ENCODE measurements around the gene BMAL2. TPM values are rescaled to one million over a fixed set of nuclear protein-coding genes. Genes with fewer than 3 reads are reported as not detected.

BMAL2 gene
- total RNA-seq, 1 experiment from 2014 or later, result 16.2 TPM

DNA sequence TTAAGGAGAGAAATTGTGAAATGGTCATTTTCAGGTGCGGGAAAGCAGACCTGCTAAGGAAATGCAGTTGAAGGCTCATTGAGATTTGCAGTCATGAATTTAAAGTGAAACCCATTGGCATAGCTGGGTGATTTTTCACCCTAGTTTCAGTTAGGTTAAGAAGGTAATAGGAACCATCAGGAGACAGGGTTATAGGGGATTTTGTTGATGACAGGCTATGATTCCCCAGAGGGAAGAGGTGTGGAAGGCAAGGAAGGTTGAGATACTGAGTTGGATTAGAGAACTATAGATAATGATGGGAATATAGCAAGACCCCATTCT is 22.7 kb upstream of the BMAL2 start:
- Mint-ChIP-seq H3K27me3 (ENCODE audit: low read depth) (no peaks in the 10 kb centered on the region), H3K9me3 (no peaks in the 10 kb centered on the region), H3K4me1 (no peaks in the 10 kb centered on the region), H3K4me3 (no peak overlapping the region), H3K36me3 (peaks cover 29% of the 10 kb centered on the region), H3K27ac (no peak overlapping the region)
- POLR2A ChIA-PET, result no interaction called here
- CTCF ChIA-PET, result no interaction called here
- TF ChIP-seq, protein P1, sequence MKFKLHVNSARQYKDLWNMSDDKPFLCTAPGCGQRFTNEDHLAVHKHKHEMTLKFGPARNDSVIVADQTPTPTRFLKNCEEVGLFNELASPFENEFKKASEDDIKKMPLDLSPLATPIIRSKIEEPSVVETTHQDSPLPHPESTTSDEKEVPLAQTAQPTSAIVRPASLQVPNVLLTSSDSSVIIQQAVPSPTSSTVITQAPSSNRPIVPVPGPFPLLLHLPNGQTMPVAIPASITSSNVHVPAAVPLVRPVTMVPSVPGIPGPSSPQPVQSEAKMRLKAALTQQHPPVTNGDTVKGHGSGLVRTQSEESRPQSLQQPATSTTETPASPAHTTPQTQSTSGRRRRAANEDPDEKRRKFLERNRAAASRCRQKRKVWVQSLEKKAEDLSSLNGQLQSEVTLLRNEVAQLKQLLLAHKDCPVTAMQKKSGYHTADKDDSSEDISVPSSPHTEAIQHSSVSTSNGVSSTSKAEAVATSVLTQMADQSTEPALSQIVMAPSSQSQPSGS (CRISPR knock-in tag; IDR thresholded peaks at IDR 0.05; ENCODE audit: borderline replicate concordance, low read depth), result no peak
- TF ChIP-seq, protein P2, sequence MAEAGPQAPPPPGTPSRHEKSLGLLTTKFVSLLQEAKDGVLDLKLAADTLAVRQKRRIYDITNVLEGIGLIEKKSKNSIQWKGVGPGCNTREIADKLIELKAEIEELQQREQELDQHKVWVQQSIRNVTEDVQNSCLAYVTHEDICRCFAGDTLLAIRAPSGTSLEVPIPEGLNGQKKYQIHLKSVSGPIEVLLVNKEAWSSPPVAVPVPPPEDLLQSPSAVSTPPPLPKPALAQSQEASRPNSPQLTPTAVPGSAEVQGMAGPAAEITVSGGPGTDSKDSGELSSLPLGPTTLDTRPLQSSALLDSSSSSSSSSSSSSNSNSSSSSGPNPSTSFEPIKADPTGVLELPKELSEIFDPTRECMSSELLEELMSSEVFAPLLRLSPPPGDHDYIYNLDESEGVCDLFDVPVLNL (CRISPR knock-in tag; IDR thresholded peaks at IDR 0.05; ENCODE audit: borderline replicate concordance, low read depth), result no peak
- no peak for TF ChIP-seq CBFB (CRISPR knock-in tag; IDR thresholded peaks at IDR 0.05; ENCODE audit: low read depth)
- no peak for TF ChIP-seq ZNF219 (CRISPR knock-in tag; IDR thresholded peaks at IDR 0.05; ENCODE audit: borderline replicate concordance)
- TF ChIP-seq HMGA2 (CRISPR knock-in tag; IDR thresholded peaks at IDR 0.05), result no peak
- no peak for TF ChIP-seq GABPB1 (CRISPR knock-in tag; IDR thresholded peaks at IDR 0.05)
- TF ChIP-seq KAT7 (CRISPR knock-in tag; IDR thresholded peaks at IDR 0.05; ENCODE audit: borderline replicate concordance), result no peak
- TF ChIP-seq, protein P3, sequence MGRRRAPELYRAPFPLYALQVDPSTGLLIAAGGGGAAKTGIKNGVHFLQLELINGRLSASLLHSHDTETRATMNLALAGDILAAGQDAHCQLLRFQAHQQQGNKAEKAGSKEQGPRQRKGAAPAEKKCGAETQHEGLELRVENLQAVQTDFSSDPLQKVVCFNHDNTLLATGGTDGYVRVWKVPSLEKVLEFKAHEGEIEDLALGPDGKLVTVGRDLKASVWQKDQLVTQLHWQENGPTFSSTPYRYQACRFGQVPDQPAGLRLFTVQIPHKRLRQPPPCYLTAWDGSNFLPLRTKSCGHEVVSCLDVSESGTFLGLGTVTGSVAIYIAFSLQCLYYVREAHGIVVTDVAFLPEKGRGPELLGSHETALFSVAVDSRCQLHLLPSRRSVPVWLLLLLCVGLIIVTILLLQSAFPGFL (CRISPR knock-in tag; IDR thresholded peaks at IDR 0.05; ENCODE audit: borderline replicate concordance), result no peak
- TF ChIP-seq MYBL2 (CRISPR knock-in tag; IDR thresholded peaks at IDR 0.05), result no peak
- TF ChIP-seq ELF4 (CRISPR knock-in tag; IDR thresholded peaks at IDR 0.05; ENCODE audit: low read depth), result no peak
- no peak for TF ChIP-seq FOXK1 (CRISPR knock-in tag; IDR thresholded peaks at IDR 0.05)
- no peak for TF ChIP-seq RELA (CRISPR knock-in tag; IDR thresholded peaks at IDR 0.05; ENCODE audit: borderline replicate concordance)
- ATAC-seq, result no peak
- DNase-seq (ENCODE audit: low spot score), result no peak

DNA sequence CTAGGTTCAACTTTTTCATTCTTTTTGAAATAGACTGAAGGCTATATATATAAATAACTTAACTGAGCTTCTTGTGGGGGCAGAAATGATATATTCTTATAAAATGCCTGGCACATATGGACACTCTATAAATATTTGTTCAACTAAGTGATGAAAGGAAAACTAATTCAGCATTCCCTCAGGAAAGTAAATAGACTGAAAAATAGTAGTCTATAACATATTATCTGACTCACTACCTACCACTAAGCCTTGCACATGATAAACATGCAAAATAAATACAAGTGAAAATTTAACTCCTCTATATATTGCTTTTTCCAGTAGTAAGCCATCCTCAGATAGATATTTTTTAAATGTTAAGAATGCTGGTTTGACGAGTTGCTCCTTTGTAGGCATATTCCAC is 15.7 kb upstream of the BMAL2 start:
- no peak for ATAC-seq
- CTCF ChIA-PET, result interaction anchor here (1.1 kb wide), 1 partner anchor 11 kb away, joined by 3 read pairs; no protein-coding TSS in a partner anchor
- no peak overlapping the region for H3K27ac Mint-ChIP-seq
- TF ChIP-seq RORB (CRISPR knock-in tag; IDR thresholded peaks at IDR 0.05) (no peak), ZNF423 (CRISPR knock-in tag; IDR thresholded peaks at IDR 0.05) (no peak), ETV6 (CRISPR knock-in tag; IDR thresholded peaks at IDR 0.05) (no peak), IRF2 (CRISPR knock-in tag; IDR thresholded peaks at IDR 0.05; ENCODE audit: borderline replicate concordance, low read depth) (no peak), OVOL2 (CRISPR knock-in tag; IDR thresholded peaks at IDR 0.05; ENCODE audit: borderline replicate concordance) (no peak), NFE2L1 (CRISPR knock-in tag; IDR thresholded peaks at IDR 0.05) (no peak)
- TF ChIP-seq, protein P4, sequence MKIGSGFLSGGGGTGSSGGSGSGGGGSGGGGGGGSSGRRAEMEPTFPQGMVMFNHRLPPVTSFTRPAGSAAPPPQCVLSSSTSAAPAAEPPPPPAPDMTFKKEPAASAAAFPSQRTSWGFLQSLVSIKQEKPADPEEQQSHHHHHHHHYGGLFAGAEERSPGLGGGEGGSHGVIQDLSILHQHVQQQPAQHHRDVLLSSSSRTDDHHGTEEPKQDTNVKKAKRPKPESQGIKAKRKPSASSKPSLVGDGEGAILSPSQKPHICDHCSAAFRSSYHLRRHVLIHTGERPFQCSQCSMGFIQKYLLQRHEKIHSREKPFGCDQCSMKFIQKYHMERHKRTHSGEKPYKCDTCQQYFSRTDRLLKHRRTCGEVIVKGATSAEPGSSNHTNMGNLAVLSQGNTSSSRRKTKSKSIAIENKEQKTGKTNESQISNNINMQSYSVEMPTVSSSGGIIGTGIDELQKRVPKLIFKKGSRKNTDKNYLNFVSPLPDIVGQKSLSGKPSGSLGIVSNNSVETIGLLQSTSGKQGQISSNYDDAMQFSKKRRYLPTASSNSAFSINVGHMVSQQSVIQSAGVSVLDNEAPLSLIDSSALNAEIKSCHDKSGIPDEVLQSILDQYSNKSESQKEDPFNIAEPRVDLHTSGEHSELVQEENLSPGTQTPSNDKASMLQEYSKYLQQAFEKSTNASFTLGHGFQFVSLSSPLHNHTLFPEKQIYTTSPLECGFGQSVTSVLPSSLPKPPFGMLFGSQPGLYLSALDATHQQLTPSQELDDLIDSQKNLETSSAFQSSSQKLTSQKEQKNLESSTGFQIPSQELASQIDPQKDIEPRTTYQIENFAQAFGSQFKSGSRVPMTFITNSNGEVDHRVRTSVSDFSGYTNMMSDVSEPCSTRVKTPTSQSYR (CRISPR knock-in tag; IDR thresholded peaks at IDR 0.05), result no peak
- TF ChIP-seq, protein P5, sequence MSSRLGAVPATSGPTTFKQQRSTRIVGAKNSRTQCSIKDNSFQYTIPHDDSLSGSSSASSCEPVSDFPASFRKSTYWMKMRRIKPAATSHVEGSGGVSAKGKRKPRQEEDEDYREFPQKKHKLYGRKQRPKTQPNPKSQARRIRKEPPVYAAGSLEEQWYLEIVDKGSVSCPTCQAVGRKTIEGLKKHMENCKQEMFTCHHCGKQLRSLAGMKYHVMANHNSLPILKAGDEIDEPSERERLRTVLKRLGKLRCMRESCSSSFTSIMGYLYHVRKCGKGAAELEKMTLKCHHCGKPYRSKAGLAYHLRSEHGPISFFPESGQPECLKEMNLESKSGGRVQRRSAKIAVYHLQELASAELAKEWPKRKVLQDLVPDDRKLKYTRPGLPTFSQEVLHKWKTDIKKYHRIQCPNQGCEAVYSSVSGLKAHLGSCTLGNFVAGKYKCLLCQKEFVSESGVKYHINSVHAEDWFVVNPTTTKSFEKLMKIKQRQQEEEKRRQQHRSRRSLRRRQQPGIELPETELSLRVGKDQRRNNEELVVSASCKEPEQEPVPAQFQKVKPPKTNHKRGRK (CRISPR knock-in tag; IDR thresholded peaks at IDR 0.05; ENCODE audit: borderline replicate concordance), result no peak
- TF ChIP-seq, protein P6, sequence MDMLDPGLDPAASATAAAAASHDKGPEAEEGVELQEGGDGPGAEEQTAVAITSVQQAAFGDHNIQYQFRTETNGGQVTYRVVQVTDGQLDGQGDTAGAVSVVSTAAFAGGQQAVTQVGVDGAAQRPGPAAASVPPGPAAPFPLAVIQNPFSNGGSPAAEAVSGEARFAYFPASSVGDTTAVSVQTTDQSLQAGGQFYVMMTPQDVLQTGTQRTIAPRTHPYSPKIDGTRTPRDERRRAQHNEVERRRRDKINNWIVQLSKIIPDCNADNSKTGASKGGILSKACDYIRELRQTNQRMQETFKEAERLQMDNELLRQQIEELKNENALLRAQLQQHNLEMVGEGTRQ (CRISPR knock-in tag; IDR thresholded peaks at IDR 0.05), result no peak
- TF ChIP-seq, protein P7, sequence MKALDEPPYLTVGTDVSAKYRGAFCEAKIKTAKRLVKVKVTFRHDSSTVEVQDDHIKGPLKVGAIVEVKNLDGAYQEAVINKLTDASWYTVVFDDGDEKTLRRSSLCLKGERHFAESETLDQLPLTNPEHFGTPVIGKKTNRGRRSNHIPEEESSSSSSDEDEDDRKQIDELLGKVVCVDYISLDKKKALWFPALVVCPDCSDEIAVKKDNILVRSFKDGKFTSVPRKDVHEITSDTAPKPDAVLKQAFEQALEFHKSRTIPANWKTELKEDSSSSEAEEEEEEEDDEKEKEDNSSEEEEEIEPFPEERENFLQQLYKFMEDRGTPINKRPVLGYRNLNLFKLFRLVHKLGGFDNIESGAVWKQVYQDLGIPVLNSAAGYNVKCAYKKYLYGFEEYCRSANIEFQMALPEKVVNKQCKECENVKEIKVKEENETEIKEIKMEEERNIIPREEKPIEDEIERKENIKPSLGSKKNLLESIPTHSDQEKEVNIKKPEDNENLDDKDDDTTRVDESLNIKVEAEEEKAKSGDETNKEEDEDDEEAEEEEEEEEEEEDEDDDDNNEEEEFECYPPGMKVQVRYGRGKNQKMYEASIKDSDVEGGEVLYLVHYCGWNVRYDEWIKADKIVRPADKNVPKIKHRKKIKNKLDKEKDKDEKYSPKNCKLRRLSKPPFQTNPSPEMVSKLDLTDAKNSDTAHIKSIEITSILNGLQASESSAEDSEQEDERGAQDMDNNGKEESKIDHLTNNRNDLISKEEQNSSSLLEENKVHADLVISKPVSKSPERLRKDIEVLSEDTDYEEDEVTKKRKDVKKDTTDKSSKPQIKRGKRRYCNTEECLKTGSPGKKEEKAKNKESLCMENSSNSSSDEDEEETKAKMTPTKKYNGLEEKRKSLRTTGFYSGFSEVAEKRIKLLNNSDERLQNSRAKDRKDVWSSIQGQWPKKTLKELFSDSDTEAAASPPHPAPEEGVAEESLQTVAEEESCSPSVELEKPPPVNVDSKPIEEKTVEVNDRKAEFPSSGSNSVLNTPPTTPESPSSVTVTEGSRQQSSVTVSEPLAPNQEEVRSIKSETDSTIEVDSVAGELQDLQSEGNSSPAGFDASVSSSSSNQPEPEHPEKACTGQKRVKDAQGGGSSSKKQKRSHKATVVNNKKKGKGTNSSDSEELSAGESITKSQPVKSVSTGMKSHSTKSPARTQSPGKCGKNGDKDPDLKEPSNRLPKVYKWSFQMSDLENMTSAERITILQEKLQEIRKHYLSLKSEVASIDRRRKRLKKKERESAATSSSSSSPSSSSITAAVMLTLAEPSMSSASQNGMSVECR (CRISPR knock-in tag; IDR thresholded peaks at IDR 0.05; ENCODE audit: borderline replicate concordance), result no peak

More for the DNA sequence above, 15.7 kb upstream of the BMAL2 start:
- Mint-ChIP-seq H3K27me3 (ENCODE audit: low read depth) (no peaks in the 10 kb centered on the region), H3K4me1 (peaks cover 11% of the 10 kb centered on the region), H3K4me3 (no peak overlapping the region), H3K9me3 (no peaks in the 10 kb centered on the region), H3K36me3 (peaks cover 38% of the 10 kb centered on the region)
- POLR2A ChIA-PET, result no interaction called here
- DNase-seq (ENCODE audit: low spot score), result no peak

Measured in WTC11 (cell line).